ENCODE data around the gene MAPK7.
A peak's percentile ranks its signal among the peaks of the same experiment; 100 is the strongest.
"Not testable (repeated sequence)": the region's sequence is repeated elsewhere in the genome, so short reads cannot be mapped to it uniquely, and the experiment has no call there.

Gene MAPK7

DNA sequence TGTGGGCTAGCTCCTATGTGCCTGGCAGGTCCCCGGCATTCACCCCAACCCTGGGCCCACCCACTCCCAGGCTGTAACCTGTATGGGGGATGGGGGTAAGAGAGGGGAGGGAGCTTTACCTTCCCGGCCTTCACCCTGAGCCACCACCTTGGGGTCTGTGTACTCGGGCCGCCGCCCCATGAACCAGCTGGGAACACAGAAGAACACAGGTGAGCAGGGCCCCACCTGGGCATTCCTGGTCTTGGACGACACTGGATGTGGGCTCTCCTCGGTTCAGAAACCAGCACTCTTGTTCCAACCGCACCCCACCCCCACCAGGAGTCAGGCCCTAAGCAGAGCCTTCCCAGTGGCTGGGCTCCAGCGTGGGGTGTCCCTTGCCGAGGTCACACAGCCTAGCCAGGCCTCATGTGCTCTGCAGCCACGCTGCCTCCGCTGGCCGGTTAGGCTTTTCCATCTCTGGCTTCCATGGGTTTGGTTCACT, 34.6 kb upstream of the MAPK7 start:
- DNase-seq, result no peak

DNA sequence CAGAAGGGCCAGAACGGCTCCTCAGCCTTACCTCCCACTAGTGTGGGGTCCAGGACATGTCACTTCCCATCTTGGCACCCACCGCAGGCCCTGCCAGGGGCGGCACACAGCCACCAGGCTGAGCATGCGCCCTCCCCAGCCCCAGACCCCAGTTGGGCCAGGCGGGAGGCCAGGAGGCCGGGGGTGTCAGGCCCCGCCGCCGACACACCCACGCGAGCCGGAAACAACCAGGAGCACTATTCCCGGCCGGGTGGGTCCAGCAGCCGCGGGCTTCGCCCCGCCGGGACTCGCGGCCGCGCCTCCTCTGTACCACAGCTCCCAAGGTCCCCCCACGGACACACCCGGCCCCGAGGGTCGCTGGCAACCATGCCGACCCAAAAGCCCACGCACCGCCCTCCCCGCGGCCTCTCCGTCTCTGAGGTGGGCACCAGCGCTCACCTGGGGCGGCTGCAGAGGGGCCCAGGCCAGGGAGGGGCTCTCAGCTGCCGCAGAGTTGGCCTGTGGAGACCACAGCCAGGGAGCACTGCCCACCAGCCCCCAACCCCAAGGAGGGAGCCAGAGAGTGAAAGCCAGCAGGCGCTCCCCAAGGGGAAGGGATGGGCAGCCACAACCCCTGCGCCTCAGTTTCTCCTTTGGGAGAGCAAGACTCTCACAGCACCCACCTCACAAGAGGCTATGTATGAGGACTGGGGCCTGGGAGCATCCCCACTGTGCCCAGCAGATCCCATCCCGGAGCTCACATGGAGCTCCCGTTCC, 33.8 kb upstream of the MAPK7 start:
- no peak for DNase-seq

DNA sequence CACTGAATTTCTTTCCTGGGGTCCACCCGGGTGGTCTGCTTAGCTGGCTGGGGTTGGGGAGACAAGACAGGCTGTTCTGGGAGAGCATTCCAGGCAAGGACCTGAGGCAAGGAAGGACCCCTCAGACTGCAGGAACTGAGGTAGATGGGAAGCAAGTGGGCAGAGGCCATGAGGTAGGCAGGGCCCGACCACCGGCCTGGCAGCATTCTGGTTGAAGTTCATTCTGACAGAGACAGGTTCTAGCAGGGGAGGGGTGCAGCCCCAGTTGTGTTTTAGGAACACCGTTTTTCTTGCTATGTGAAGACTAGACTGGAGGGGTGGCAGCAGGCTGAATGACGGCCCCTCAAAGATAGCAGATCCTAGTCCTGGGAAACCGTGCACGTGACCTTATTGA, 33.2 kb upstream of the MAPK7 start:
- DNase-seq, result no peak

DNA sequence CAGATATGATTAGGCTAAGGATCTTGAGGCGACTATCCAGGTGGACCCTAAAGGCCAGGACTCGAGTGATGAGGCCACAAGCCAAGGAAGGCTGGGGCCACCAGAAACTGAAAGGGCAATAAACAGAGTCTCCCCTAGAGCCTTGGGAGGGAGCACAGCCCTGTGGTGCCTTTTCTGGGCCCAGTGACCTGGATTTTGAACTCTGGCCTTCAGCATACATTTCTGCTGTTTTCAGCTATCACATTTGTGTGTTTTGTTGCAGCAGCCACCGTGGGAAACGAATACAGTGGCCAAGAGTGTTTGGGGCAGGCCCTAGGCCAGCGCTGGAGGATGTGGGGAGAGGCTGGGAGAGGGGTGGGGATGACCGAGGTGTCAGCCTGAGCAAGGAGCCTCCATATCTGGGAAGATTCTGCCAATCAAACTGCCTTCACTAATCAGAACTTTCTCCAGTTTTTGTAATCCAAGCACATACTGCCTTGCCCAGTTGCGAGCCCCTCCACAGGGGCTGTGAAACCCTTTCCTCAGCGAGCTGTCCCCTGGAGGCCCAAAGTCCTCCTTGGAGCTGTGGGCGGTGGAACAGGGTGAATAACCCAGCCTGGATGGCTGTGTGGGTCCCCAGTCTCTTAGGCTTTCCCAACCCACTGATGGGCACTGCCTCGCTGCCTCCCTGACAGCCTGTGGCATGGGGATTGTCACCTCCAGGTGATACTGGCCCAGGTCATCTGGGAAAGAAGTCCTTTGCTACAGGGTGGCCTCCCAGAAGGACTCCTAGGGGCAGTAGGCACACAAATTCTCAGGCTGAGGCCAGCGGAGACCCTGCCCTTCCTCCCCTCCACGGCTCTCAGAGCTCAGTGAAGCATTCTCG, 32.6 kb upstream of the MAPK7 start:
- no peak for DNase-seq

DNA sequence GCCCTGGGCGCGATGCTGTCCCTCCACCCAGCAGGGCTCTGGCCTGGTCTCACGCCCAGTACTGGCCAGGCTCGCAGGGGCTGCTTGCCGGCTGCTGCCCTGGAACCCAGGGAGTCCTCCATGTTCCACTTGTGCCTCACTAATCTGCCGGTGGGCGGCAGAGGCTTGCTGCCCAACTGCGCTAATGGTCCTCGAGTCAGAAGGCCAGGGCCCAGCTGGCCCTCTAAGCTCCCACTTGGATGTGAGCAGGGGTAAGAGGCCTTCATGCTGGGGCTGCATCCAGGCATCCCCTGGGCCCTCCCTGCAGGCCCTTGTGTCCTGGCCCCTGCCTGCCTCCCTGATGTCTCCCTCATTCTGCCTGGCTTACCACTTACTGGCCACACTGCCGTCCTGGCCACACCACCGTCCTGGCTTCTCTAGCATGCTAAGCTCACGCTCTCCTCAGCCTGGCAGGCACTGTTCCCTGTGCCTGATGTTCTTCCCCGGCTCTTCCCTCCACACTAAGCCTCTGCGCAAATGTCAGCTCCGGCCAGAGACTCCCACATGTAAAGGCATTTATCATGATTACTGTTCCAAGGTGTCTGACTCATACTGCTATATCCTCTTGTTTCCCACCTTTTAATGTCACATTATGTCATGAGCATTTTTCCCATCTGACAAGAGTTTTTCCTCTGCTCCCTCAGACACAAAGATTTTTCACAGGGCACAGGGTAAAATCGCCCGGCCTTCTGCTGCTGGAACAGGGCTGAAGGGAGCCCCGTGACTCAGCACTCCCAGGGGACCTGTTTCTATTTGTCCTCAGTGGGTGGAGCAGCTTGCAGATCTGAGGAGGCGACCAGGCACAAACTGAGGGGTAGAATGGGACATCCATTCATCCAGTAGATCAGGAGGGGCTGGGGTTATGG, 31.7 kb upstream of the MAPK7 start:
- no peak for DNase-seq

DNA sequence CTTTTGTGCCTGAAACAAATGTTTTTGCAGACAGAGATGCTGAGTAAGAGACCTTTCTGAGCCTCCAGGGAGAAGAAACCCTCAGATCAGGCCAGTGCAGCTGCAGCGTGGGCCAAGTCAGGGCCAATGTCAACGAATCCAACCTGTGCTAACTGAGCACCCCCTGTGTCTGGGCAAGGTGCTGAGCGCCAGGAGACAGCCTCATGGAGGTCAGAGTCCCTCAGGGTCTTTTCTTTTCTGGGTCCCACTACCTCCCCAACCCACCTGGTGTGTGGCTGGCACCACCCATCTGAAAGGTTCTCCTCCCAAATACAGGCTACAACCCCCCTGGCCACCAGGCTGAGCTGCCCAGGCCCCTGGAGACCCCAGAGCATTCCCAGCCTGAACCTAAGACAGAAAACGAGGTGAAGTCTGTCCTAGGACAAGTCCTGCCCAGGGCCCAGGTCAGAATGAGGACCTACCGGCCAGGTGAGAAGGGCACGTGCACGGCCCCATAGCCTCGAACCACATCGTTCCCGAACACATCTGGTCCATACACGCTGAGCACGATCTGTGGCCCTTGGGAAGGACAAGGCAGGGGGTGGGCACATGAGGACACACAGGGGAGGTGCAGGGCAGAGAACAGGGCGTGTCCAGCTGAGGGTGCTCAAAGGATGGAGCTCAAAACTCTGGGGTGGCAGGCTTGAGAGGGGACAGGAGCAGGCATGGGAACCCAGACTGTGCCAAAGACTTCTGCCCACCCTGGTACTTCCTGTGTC, 30.8 kb upstream of the MAPK7 start:
- DNase-seq, result no peak

DNA sequence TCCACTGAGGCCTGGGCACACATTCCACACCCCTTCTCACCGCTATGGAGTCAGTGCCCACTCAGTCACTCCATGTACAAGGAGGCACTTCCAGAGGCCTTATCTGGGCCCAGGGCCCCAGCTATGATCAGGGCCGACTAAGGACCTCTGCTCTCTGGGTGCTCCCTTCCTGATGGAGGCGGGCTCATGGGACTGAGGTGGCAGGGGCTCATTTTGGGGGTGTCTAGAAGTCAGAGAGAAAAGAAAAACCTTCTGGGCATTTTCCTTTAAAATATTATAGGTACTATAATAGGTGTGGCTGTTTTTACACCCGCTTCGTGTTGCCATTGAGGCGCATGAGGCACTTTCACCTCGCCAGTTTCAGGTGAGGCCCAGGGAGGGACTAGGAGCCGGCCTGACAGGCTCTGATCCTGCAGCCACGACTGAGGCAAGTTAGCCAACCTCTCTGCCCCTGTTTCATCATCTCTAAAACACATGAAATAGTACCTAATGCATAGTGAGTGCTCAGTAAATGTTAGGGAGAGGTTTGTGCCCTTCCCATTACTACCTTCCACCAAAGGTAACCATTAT, 30.1 kb upstream of the MAPK7 start:
- no peak for DNase-seq

DNA sequence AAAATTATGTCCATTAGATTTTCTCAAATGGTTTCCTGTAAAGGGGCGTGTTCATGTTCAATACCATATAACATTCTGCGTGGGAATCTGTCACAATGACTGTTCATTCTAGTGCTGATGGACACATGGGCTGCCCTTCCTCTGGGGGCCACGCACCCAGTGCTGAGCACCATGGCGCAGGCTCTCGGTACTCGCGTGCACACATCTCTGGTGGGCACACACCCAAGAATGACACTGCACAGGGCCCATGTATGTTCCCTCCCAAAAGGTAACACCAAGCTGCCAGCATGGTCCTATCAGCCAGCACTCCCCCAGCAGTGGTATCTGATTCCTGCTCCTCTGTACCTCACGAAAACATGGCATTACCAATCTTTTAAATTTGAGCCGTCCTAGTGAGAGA, 29.5 kb upstream of the MAPK7 start:
- no peak for DNase-seq

DNA sequence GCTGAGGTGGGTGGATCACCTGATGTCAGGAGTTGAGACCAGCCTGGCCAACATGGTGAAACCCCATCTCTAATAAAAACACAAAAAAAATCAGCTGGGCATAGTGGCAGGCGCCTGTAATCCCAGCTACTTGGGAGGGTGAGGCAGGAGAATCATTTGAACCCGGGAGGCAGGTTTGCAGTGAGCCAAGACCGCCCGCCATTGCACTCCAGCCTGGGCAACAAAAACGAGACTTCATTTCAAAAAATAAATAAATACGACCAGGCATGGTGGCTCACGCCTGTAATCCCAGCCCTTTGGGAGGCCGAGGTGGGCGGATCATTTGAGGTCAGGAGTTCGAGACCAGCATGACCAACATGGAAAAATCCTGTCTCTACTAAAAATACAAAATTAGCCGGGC, 24.9 kb upstream of the MAPK7 start:
- DNase-seq, result not testable (repeated sequence)

DNA sequence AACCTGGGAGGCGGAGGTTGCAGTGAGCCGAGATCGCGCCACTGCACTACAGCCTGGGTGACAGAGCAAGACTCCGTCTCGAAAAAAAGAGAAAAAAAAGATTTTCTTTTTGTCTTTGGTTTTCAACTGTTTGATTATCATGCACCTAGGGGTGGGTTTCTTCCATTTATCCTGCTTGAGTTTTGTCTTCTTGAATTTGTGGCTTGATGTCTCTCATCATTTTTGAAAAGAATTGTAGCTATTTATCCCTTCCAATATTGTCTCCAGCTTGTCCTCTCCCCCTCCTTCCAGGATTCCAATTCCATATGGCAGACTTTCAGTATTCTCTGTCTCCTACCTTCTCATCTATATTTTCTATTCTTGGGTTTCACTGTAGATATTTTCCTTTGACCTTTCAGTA, 23.6 kb upstream of the MAPK7 start:
- DNase-seq, result no peak

DNA sequence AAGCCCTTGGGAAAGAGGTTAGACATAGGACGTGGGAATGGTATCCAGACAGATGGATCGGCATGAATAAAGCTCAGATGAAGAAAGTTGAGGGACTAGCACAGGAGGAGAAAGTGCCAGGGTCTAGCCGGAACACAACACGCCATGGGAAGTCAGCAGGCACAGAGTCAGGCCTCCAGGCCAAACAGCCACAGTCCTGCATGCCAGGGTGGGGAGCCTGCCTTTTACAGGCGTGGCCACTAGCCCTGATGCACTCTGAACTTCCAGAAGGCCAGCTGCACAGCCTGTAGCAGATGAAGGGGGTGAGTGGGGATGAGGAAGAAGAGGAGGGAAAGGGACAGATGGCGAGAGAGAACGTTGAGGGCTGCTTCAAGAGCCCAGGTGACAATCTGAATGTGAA, 20.9 kb upstream of the MAPK7 start:
- DNase-seq, result no peak

DNA sequence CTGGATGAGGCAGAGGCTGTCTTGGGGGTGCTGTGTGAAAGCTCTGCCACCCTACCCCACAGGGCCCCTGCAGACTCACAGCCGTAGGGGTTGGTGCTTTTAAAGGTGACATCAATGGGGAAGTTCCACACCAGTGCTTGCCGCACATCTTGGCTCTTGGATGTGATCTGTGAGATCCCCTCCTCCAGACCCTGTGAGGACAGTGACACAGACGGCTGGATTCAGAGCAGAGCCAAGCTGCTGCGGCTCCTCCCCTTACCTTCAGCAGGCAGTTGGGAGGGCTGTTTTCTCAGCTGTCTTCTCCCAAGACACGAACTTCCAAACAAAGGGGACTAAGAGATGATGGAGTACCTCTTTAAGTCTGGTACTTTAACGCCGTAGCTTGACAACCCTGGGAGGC, 20.5 kb upstream of the MAPK7 start:
- no peak for DNase-seq

DNA sequence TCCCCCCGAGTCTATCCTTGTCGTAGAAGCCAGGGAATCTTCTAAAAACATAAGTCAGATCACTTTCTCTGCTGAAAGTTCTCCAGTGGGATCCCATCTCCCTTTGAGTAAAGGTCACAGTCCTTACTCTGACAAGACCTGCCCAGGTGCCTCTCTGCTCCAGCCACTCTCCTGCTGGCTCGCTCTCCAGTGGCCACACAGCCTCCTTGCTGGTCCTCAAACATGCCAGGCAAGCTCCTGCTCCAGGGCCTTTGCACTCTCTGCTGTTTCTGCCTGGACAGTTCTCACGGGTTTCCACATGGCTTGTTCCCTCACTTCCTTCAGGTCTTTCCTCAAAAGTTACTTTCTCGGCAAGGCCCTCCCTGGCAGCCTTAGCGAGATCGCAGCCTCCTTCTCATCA, 19.1 kb upstream of the MAPK7 start:
- DNase-seq, result no peak

DNA sequence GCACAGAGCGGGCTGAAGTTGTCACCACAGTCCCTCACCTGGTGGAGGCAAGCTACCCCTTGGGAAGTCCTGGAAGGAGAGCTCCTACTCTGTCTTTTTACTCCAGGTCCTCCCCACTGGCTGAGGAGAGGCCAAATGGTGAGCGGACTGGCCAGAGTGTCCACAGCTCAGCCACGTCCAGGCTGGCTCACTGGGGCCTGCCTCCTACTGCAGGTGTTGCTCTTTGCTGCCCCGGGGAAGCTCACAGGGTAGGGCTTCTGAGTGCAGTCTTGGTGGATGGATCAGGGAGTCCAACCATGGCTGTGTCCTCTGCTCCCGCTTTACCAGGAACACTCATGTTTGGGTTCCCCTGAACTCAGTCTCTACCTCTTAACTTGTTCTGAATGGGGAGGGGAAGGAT, 18.4 kb upstream of the MAPK7 start:
- no peak for DNase-seq

DNA sequence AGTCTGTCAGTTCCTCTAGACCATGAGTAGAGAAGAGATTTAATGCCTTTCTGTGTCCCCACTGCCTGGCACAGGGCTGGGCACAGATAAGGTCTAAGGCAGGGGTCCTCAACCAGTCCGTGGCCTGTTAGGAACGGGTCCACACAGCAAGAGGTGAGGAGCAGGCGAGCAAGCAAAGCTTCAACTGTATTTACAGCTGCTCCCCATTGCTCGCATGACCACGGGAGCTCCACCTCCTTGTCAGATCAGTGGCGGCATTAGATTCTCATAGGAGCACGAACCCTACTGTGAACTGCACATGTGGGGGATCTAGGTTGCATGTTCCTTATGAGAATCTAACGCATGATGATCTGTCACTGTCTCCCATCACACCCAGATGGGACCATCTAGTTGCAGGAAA, 17.5 kb upstream of the MAPK7 start:
- no peak for DNase-seq

DNA sequence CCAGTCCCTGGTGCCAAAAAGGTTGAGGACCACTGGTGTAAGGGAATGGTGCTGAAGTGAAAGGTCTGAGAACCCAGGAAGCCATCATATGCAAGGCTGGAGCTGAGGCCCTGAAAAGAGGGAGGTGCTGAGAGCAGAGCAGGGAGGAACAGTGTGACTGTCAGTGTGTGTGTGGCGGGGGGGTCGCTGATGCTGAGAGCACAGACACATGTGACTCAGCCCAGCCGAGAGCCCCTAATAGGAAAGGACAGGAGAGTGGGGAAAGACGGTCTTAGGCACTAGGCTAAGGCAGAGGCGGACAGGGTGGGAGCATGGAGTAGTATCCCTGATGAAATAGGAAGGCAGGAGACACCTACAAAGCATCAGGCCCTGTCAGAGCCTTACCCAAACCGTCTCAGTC, 17.0 kb upstream of the MAPK7 start:
- DNase-seq, result no peak

DNA sequence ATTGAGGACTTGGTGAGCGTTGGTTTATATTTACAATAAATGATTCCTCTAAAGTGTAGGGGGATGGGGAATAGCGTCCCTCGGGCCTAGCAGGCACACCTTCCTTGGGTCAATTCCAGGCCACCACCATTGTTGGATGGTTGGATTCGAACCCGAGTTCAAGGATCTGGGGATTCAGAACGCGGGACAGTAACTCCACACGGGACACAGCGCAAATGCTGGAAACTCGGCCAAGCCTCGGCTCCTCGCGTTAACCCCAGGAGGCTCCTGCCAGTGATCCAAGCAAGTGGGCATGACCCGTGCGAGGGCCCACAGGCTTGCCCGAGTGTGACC, 16.4 kb upstream of the MAPK7 start:
- DNase-seq, result no peak

DNA sequence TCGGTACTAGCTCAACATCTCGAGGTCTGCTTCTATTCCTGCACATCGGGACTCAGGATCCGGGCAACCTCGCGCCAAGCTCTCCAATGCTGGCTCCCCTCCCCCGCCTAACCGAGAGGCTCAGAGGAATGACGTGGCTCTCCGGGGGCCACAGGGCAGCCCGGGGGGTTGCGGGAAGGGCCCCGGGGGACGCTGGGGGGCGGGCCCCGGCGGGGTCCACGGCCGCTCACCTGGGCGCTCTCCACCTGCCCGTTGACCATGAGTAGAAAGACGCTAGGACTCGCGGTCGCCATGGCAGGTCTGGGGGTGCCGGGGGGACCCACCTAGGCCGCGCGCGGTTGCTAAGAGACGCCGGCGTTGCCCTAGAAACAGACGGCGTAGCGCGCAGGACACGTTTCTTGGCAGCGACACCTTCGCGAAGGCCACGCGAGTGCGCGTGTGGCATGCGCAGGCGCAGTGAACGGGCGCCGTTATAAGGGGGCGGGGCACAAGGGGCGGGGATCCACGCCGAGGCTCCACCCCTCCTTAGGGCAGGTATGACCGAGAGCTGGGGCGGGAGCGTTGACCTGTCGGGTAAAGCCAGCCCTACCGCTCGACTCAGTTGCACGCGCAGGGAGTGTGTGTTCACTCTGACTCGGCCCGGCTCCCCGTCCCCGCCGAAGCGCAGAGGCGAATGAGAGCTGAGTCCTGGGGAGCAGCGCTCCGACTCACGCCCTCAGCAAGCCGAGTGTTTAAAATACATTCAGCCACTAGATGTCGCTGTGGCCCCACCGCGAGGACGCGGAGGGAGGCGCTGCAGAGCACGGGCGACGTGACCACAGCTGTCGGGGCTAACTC, 15.8 kb upstream of the MAPK7 start, which contains the start of gene B9D1:
Gene B9D1, minus strand, starts transcription at position 447 of the 837 bp plus-strand sequence. Its CDS starts 154 bp downstream, at position 293.
- peak; percentile 92 to 96 for DNase-seq

DNA sequence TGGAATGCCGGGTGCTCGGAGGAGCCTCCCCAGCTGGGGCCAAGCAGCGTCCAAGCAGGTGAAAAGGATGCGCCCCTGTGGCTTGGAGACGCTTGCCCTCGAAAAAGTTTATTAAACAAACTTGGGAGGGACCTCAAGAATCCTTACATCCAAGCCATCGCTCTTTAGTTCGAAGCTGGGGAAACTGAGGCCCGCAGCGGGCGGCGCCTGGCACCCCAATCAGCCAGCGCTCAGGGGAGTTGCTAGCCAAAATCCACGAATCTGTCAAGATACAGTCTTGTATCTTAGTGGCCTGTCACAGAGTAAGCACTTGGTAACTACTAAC, 15.2 kb upstream of the MAPK7 start:
- DNase-seq, result no peak

DNA sequence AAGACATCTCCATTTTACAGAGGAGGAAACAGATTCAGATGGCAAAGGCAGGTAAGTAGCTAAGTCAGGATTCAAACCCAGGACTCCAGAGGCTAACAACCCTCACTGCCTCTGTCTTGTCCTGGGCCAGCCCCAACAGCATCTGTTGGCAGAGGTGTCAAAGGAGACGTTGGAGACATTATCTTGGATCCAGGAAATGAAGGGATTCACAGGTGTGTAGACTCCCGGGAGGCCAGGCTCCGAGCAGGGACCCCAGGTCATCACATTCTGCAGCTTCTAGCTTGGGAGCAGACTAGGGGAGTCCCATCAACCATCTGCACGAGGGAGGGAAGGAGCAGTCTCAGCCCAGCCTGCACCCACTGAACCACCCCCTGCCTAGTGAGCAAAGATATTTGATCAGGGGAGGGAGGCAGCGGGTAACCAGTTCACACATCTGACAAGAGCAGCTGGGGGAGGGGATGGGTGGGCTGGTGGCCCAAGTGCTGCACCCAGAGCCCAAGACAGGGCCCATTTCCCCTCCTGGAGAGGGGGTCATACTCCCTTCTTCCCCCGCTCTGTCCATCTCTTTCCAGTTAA, 14.8 kb upstream of the MAPK7 start:
- no peak for DNase-seq
